Measurements from ENCODE around the gene DGKG.
A peak's percentile ranks its signal among the peaks of the same experiment; 100 is the strongest.

The DGKG gene

GRCh38 chr3:186108106-186108940 is 253.7 kb downstream of the DGKG start:
- DNase-seq (ENCODE audit: low spot score), result no peak

DNA sequence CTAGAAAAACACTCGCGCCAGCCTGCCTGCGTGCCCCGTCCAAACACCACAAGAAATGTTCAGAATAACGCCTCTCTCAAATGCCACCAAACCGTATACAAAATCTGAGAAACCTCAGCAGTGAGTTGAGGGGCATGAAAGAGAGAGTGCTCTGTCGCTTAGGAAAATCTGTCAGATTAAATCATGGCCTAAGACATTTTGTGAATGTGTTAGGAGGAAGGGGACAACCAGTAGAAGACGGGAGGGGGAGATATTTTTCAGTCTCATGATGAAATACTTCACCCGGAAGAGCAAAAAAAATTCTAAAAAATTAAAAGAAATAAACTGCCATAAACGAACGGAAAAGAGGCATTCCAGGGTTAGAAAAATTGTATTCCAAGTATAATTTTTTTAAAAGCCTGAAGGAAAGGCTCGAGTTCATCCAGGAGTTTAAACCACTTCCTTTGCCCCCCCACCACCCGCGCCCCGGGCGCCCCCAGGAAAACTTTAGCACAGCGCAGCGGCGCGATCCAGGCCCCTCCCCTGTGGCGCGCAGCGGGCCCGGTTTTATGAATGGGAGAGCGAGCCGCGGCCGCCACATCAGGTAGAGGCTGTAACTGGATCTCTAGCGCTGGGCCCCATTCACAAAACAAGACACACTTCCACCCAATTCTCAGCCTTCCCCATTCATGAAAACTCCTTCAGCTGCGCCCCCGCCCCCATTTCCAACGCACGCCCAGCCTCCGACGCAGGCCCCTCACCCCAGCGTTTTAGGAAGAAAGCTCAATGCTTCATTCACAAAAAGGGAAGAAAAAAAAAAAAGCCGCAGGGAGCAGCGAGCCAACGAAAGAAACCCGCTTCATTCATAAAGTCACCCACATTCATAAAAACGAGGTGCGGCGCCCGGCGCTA is 254.6 kb downstream of the DGKG start:
- peak; percentile 35 for DNase-seq (ENCODE audit: low spot score)

GRCh38 chr3:186105543-186105942 is 256.5 kb downstream of the DGKG start:
- DNase-seq (ENCODE audit: low spot score), result no peak

- no peak for DNase-seq (ENCODE audit: low spot score)
These were observed 259.3 kb downstream of the DGKG start for GRCh38 chr3:186102687-186103086.

DNA sequence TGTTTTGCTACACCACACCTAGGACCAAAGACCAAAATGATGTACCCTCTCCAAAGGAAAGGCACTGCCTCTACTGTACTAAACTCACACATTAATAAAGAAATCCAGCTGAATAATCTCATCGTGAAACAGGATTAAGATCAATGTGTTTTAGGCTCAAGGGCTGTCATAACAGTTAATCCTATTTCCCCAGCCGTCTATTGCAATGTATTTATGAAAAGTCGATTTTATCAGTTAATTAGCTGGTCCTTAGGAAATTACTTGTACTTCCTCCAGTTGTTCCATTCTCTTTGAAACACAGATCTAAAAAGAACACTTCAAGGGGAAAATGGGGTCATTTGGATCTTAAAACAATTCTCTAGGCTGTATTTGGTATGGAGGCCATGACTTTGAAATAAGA is 261.6 kb downstream of the DGKG start:
- DNase-seq (ENCODE audit: low spot score), result no peak

DNA sequence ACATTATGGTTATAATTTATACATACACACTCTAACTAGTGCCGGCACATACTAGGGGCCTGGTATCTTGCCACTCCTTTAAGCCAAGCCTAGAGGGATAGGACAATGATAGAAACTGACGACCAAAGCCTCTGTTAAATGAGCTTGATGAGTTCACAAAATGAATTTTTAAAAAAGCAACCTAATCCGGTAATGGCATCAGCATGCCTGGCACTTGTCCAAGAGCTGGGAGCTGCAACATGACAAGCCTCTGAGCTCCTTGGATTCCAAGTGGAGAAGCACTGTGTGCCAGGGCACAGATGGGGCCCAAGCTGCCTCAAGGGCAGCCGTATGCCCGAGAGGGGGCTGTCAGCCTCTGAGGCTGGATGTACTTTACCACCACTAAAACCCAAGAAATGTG is 262.9 kb downstream of the DGKG start:
- no peak for DNase-seq (ENCODE audit: low spot score)

DNA sequence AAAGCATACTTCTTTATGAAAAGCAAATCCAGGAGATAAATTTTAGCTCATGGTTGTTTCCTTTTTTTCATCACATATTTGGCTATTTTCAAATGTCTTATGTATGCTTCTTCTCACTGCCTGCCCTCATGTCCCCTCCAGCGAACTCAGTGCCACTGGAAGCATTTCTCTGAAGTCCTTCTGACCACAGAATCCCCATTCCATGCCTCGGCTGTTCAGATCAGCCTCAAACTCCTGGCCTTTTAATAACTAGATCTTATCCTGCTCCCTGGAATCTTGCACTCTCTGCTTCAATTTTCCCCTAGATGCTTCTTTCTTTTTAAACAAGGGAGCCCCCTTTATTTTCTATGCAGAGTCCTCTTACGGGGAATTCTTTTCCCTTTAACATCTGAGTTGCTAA is 263.3 kb downstream of the DGKG start:
- no peak for DNase-seq (ENCODE audit: low spot score)

- no peak for DNase-seq (ENCODE audit: low spot score)
These were observed 264.2 kb downstream of the DGKG start for GRCh38 chr3:186097663-186098451.

DNA sequence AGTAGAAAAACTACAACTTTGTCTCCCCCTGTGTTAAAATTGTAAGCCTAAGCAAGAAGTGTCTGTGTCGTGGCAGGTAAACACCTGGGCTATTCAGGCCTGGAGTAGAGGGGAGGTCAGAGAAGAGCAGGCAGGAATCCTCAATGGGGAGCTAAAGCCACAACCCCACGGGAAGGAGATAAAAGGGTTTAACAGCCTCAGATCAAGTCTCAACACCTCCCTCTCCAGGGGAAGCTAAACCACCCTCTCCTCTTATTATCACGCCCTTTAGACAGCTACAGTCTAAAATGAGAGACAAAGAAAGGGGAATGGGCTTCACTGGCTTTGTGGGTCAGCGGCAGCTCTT is 264.7 kb downstream of the DGKG start:
- no peak for DNase-seq (ENCODE audit: low spot score)
